H1 (cell line): Measurements from ENCODE around the gene GTF2E1.

Source experiments
- CTCF ChIP-seq, 3 experiments: IDR thresholded peaks; 1 replicate in 2 of 3; 2 replicates in 1 of 3; pipeline versions ENCODE4 v1.5.1 to v1.6.1; 2011; ENCODE audit warnings: low read length in 3 of 3, mild to moderate bottlenecking in 3 of 3, inconsistent platforms in 2 of 3, low read depth in 1 of 3, moderate library complexity in 1 of 3; ENCODE audit not compliant: insufficient read depth in 1 of 3; ENCODE audit errors: control extremely low read depth in 1 of 3
- EP300 ChIP-seq, 2 experiments: IDR thresholded peaks; 1 replicate in 1 of 2; 2 replicates in 1 of 2; pipeline ENCODE4 v1.6.1; 2011 to 2012; ENCODE audit warnings: low read depth in 2 of 2, low read length in 2 of 2, mild to moderate bottlenecking in 2 of 2, borderline replicate concordance in 1 of 2, inconsistent platforms in 1 of 2, moderate library complexity in 1 of 2
- KDM1A ChIP-seq: fragments of 200-600, 300-600 bp; sonication (generic); IDR thresholded peaks from 2 replicates; pipeline ENCODE4 v1.7.1; 2016; ENCODE audit warnings: mild to moderate bottlenecking, low read length, borderline replicate concordance
- MAFK ChIP-seq: IDR thresholded peaks from 2 replicates; pipeline ENCODE4 v1.6.1; 2012; ENCODE audit warnings: low read depth, mild to moderate bottlenecking, improper control_type of control experiment, low read length
- POLR2A ChIP-seq, 2 experiments: IDR thresholded peaks; 1 replicate in 1 of 2; 2 replicates in 1 of 2; pipeline ENCODE4 v1.6.1; 2011; ENCODE audit warnings: low read depth in 2 of 2, low read length in 2 of 2, mild to moderate bottlenecking in 2 of 2; ENCODE audit errors: control extremely low read depth in 1 of 2
- POLR2AphosphoS5 ChIP-seq: IDR thresholded peaks from 2 replicates; pipeline ENCODE4 v1.6.1; 2011; ENCODE audit warnings: low read depth, low read length
- SP1 ChIP-seq: IDR thresholded peaks from 2 replicates; pipeline ENCODE4 v1.6.1; 2011; ENCODE audit warnings: low read depth, low read length

- TF ChIP-seq MAFK (no peak), KDM1A (no peak), POLR2A (IDR thresholded peaks at IDR 0.05; ENCODE audit: control extremely low read depth in 1 of 2, low read depth in 2 of 2, low read length in 2 of 2) (no peak), CTCF (IDR thresholded peaks at IDR 0.05; ENCODE audit: control extremely low read depth in 1 of 3, insufficient read depth in 1 of 3, low read depth in 1 of 3, low read length in 3 of 3) (no peak), SP1 (no peak), EP300 (IDR thresholded peaks at IDR 0.05; ENCODE audit: borderline replicate concordance in 1 of 2, low read depth in 2 of 2, low read length in 2 of 2) (no peak), POLR2AphosphoS5 (no peak)
Measured at GRCh38 chr3:120778776-120779175, 36.2 kb downstream of the GTF2E1 start.
